C1 segment of cervical spinal cord (tissue), 14 donors: ENCODE data around the gene KCNQ1OT1.

ENCODE experiments used
- DNase-seq, 14 donors: peaks; one replicate each; lab custom pipeline; 2025; lab: John Stamatoyannopoulos, UW

The KCNQ1OT1 gene

GRCh38 chr11:2612884-2613571 is 86.8 kb downstream of the KCNQ1OT1 start:
- DNase-seq = no peak

GRCh38 chr11:2609345-2609744 is 90.4 kb downstream of the KCNQ1OT1 start:
- DNase-seq = no peak

GRCh38 chr11:2599561-2600189 is 100.1 kb downstream of the KCNQ1OT1 start:
- DNase-seq = no peak

DNA sequence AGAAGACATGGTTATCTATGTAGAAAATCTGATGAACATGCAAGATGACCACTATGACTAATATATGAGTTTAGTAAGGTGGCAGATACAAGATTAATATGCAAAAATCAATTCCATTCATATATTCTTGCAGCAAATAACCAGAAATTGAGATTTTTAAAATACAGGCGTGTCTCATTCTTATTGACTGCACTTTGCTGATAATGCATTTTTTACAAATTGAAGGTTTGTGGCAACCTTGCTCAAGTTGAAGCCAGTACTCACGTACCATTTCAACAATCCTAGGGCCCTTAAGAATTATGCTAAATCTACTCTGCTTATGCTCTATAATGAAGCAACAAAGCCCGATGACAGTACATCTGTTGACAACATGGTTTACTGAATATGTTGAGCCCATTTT is 104.6 kb downstream of the KCNQ1OT1 start:
- DNase-seq = no peak

DNA sequence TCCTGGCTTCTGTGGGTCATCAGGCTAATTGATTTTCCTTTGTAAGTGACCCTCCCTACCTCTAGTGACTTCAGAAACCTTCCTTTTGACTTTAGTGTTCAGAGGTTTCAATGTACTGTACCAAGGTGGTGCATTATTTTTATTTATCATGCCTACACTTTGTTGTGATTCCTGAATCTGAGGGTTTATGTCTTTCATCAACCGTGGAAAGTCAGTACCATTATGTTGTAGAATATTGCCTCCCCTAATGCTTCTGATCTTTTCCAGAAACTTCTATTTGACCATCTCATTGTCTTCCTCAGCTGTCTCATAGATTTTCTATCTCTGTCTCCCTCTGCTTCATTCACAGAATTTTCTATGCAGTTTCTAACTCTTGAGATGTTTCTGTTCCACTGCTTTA is 105.5 kb downstream of the KCNQ1OT1 start:
- no peak for DNase-seq

DNA sequence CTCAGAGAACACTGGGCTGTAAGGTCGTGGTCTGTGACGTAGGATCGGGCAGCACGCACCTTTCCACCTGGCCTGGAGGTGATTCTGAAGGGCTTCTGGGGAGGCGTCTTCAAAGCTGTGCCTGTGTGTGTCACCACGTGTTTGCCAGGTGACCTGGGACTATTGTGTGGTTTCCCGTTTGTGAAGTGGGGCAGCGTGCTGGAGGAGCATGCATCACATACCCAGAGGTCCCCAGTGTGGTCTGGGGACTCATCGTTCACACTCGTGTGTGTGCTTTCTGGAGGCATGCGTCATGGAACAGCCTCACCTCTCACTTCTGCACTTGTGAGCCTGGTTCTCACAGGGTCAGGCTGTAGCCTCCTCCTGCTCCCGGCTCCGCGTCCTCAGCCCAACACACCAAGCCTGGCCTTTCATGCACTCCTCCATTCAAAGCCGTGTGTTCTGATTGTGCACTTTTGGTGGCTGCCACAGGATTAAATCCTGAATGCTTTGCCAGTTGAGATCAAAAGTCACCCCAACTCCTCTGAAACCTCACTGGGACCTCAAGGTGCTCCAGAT is 106.3 kb downstream of the KCNQ1OT1 start:
- no peak for DNase-seq

GRCh38 chr11:2592559-2593392 is 107.0 kb downstream of the KCNQ1OT1 start:
- no peak for DNase-seq

DNA sequence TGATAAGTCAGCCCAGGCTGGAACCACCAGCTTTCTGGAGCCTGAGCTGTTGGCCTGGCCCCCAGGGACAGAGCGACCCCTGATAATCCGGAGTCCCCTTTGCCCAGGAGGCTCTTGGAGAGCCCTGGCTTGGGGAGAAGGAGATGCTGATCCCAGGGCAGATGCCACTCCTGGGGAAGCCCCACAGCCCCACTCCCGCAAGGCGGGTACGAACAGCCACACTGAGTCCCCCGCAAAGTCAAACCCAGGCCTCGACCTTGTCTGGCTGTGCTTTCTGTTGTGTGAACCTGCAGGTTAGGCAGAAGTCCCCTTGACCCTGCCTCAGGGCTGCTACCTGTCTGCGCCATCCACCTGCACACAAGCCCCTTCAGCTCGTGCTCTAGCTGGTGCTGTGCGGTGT is 108.0 kb downstream of the KCNQ1OT1 start:
- no peak for DNase-seq

- DNase-seq = peak in 11 of 14 donors; percentile 19 to 82 (median 66)
Measured at GRCh38 chr11:2590965-2591754, 108.6 kb downstream of the KCNQ1OT1 start.

DNA sequence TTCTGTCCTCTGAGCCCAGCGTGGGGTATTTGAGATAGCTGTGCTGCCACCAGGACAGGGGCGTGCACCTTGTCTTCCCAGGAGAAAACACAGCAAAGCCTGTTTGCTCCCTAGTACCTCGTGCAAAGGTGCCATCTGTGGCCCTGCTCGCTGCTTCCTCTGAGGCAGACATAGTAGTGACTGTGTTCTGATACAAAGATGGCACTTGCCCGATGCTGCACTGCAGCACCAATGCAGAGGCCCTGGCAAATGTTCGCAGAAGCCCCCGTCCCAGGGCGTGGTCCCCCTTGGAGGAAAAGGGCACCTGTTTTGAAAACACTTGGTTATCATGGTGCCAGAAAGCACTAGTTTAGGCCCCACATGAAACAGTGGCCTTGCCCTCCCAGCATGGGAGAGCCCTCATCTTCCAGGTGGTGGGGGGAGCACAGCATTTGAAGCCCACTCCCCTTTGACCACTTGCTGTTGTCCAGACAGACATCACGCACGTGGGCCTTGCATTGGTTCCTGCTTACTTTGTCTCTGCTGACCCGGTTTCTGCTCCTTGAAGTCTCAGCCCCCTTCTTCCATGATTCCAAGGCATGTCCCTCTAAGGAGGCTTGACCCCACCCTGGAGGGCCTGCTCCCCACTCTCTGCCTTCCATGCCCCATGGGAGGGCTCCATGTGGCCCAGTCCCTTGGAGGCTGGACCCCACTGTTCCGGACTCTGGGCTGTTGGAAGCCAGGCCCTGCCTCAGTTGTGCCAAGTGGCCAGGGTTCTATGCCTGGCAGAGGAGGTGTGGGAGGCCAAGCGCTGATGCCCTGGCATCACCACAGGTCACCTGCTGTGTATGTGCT is 109.4 kb downstream of the KCNQ1OT1 start:
- no peak for DNase-seq

DNA sequence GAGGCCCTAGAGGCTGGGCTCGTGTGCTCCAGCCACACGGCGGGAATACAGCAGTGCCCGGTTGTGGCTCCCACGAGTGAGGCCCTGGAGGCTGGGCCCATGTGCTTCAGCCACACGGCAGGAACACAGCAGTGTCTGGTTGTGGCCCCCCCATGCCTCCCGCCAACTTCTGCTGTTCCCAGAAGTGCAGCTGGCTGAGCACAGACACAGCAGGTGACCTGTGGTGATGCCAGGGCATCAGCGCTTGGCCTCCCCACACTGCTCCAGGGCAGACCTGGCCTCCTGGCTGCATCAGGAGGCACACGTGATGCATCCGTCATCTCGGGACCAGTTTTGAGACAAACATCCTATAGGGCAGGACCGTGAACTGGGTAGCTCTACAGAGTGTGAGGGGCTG is 110.3 kb downstream of the KCNQ1OT1 start:
- no peak for DNase-seq

GRCh38 chr11:2588809-2589537 is 110.8 kb downstream of the KCNQ1OT1 start:
- DNase-seq = no peak

GRCh38 chr11:2587976-2588748 is 111.6 kb downstream of the KCNQ1OT1 start:
- no peak for DNase-seq

GRCh38 chr11:2587132-2587930 is 112.5 kb downstream of the KCNQ1OT1 start:
- no peak for DNase-seq

DNA sequence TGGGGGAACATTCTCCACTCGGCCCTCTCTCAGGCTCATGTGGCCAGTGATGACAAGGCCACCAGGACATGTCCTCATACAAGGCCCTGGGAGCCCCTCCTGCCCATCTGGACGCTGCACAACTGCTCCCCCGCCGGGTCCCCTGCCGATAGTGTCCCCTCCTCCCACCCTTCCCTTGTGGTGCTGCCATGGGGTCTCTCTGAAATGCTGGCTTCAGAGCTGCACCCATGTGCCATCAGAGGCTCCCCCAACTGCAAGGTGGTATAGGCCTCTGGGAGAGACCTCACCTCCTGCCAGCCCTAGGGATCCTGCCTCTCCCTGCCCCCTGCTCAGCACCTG is 113.0 kb downstream of the KCNQ1OT1 start:
- no peak for DNase-seq

GRCh38 chr11:2586087-2586792 is 113.6 kb downstream of the KCNQ1OT1 start:
- DNase-seq = no peak

DNA sequence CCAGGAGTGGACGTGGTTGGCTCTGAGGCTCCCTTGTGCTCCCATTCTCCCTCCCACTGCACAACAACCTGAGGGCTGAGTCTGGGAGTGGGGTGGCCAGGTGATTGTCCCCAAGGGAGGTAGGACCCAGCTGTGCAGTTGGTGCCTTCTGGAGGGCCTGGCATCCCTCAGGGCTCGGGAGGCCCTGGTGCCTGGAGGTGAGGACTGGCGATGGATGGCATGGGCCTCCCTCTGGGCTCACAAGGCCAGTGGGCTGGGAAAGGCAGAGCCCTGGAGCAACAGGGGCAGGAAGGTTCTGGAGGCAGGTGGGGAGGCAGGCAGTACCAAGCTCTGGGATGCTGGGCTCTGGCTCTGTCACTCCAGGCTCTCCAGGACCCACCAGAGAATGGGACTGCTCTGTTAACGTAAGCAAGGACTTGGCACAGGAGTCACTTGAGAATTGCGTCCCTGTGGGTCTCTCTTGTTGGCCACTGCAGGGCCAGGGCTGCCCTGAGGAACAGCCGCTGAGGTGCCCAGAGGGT is 114.2 kb downstream of the KCNQ1OT1 start:
- DNase-seq = no peak
